ENCODE measurements around the gene U2AF2.

DNA sequence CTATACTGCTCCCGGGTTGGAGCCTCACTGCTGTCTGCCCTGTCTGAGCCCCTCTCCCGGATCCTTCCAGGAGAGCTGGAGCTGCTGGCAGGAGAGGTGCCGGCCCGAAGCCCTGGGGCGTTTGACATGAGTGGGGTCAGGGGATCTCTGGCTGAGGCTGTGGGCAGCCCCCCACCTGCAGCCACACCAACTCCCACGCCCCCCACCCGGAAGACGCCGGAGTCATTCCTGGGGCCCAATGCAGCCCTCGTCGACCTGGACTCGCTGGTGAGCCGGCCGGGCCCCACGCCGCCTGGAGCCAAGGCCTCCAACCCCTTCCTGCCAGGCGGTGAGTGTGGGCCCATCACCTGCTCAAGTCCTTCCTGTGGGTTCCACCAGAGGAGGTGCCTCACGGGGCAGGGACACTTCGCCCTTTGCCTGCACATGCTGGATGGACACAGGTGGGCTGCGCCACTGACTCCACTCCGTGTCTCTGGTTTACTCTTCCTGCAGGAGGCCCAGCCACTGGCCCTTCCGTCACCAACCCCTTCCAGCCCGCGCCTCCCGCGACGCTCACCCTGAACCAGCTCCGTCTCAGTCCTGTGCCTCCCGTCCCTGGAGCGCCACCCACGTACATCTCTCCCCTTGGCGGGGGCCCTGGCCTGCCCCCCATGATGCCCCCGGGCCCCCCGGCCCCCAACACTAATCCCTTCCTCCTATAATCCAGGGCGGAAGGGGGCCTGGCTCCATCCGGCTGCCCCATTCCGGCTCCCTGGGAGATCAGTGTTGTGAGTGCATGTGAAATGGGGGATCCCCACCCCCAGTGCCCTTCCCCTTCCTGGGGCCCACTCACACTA is 40.0 kb downstream of the U2AF2 start:
- TF ChIP-seq, protein P1, sequence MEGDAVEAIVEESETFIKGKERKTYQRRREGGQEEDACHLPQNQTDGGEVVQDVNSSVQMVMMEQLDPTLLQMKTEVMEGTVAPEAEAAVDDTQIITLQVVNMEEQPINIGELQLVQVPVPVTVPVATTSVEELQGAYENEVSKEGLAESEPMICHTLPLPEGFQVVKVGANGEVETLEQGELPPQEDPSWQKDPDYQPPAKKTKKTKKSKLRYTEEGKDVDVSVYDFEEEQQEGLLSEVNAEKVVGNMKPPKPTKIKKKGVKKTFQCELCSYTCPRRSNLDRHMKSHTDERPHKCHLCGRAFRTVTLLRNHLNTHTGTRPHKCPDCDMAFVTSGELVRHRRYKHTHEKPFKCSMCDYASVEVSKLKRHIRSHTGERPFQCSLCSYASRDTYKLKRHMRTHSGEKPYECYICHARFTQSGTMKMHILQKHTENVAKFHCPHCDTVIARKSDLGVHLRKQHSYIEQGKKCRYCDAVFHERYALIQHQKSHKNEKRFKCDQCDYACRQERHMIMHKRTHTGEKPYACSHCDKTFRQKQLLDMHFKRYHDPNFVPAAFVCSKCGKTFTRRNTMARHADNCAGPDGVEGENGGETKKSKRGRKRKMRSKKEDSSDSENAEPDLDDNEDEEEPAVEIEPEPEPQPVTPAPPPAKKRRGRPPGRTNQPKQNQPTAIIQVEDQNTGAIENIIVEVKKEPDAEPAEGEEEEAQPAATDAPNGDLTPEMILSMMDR (IDR thresholded peaks at IDR 0.05) = no peak
- no peak for TF ChIP-seq POLR2A (IDR thresholded peaks at IDR 0.05)
